Trophoblast cell (in vitro differentiated cells and primary cell): Measurements from ENCODE around the gene ATP1A1.

Experiments
- DNase-seq, 2 donors: peaks; one replicate each; pipeline ENCODE4 v3.0.0-alpha.2; 2016
- H2AFZ ChIP-seq: 2 replicates; pipeline ENCODE4 v1.6.1; 2013; ENCODE audit warnings: low read length, moderate library complexity, mild to moderate bottlenecking; ENCODE audit not compliant: insufficient read depth, poor library complexity
- H2AK5ac ChIP-seq: 2 replicates; pipeline ENCODE4 v1.6.1; 2013; ENCODE audit warnings: mild to moderate bottlenecking, low read length
- H2BK120ac ChIP-seq: 2 replicates; pipeline ENCODE4 v1.6.1; 2013; ENCODE audit warnings: low read length, mild to moderate bottlenecking, moderate library complexity; ENCODE audit not compliant: insufficient read depth, poor library complexity
- H2BK12ac ChIP-seq: 2 replicates; pipeline ENCODE4 v1.6.1; 2013; ENCODE audit warnings: mild to moderate bottlenecking, low read length, moderate library complexity
- H2BK5ac ChIP-seq: 2 replicates; pipeline ENCODE4 v1.6.1; 2013; ENCODE audit warnings: low read length, low read depth, moderate library complexity, mild to moderate bottlenecking; ENCODE audit not compliant: poor library complexity
- H3K14ac ChIP-seq: 2 replicates; pipeline ENCODE4 v1.6.1; 2013; ENCODE audit warnings: mild to moderate bottlenecking, low read length
- H3K18ac ChIP-seq: 2 replicates; pipeline ENCODE4 v1.6.1; 2013; ENCODE audit warnings: mild to moderate bottlenecking, low read length
- H3K23ac ChIP-seq: 2 replicates; pipeline ENCODE4 v1.6.1; 2013; ENCODE audit warnings: low read length
- H3K27ac ChIP-seq: 2 replicates; pipeline ENCODE4 v1.5.1; 2013; ENCODE audit warnings: low read depth, mild to moderate bottlenecking, inconsistent platforms, low read length, moderate library complexity
- H3K27me3 ChIP-seq: 2 replicates; pipeline ENCODE4 v1.6.1; 2013; ENCODE audit warnings: inconsistent platforms, mild to moderate bottlenecking, low read length, moderate library complexity; ENCODE audit not compliant: insufficient read depth
- H3K36me3 ChIP-seq, 2 experiments: 1 replicate in 1 of 2; 2 replicates in 1 of 2; pipeline ENCODE4 v1.6.1; 2013; ENCODE audit warnings: low read length in 2 of 2, mild to moderate bottlenecking in 2 of 2, moderate library complexity in 1 of 2; ENCODE audit not compliant: insufficient read depth in 2 of 2, control insufficient read depth in 1 of 2
- H3K4ac ChIP-seq: 2 replicates; pipeline ENCODE4 v1.6.1; 2013; ENCODE audit warnings: low read depth, mild to moderate bottlenecking, low read length, moderate library complexity
- H3K4me1 ChIP-seq, 2 experiments: 1 replicate in 1 of 2; 2 replicates in 1 of 2; pipeline ENCODE4 v1.6.1; 2013; ENCODE audit warnings: low read length in 2 of 2, mild to moderate bottlenecking in 2 of 2, moderate library complexity in 1 of 2; ENCODE audit not compliant: insufficient read depth in 2 of 2, control insufficient read depth in 1 of 2
- H3K4me2 ChIP-seq: 2 replicates; pipeline ENCODE4 v1.6.1; 2013; ENCODE audit warnings: inconsistent platforms, mild to moderate bottlenecking, low read length, moderate library complexity
- H3K4me3 ChIP-seq: 2 replicates; pipeline ENCODE4 v1.5.1; 2013; ENCODE audit warnings: mild to moderate bottlenecking, low read depth, low read length, inconsistent platforms
- H3K79me1 ChIP-seq: one replicate; pipeline ENCODE4 v1.6.1; 2013; ENCODE audit warnings: low read length
- H3K79me2 ChIP-seq: 2 replicates; pipeline ENCODE4 v1.6.1; 2013; ENCODE audit warnings: low read length, mild to moderate bottlenecking; ENCODE audit not compliant: control insufficient read depth, insufficient read depth, poor library complexity
- H3K9ac ChIP-seq: 2 replicates; pipeline ENCODE4 v1.6.1; 2013; ENCODE audit warnings: mild to moderate bottlenecking, low read length
- H3K9me3 ChIP-seq: 2 replicates; pipeline ENCODE4 v1.6.1; 2013; ENCODE audit warnings: low read depth, mild to moderate bottlenecking, control low read depth, inconsistent platforms, low read length; ENCODE audit not compliant: insufficient read depth
- H4K12ac ChIP-seq: 2 replicates; pipeline ENCODE4 v1.6.1; 2013; ENCODE audit warnings: low read depth, mild to moderate bottlenecking, low read length, moderate library complexity
- H4K8ac ChIP-seq: 2 replicates; pipeline ENCODE4 v1.6.1; 2013; ENCODE audit warnings: low read depth, mild to moderate bottlenecking, low read length, moderate library complexity
- H4K91ac ChIP-seq: one replicate; pipeline ENCODE4 v1.6.1; 2013; ENCODE audit warnings: low read depth, mild to moderate bottlenecking, low read length, moderate library complexity
- WGBS: extraction: QIAGEN DNeasy Blood & Tissue Kit; methylation state at CpG from one replicate; pipeline ENCODE4 v1.1.7; 2013; ENCODE audit warnings: missing lambda C conversion rate; ENCODE audit not compliant: insufficient read length, insufficient coverage; ENCODE audit errors: extremely low coverage; 5-methylcytosine and 5-hydroxymethylcytosine counted together

Gene ATP1A1

GRCh38 chr1:116448785-116449385 lies 75.8 kb downstream of the ATP1A1 start:
- Histone ChIP-seq H4K91ac (peak overlapping the region; percentile 76), H2BK12ac (peak overlapping the region; percentile 88), H3K4ac (peak overlapping the region; percentile 13), H2BK5ac (peak overlapping the region; percentile 64), H4K12ac (no peak overlapping the region), H3K79me1 (peaks cover 15% of the 10 kb centered on the region), H3K4me2 (no peak overlapping the region), H3K4me1 (peaks cover 12 to 31% of the 10 kb centered on the region in 2 experiments), H3K9me3 (no peaks in the 10 kb centered on the region), H3K36me3 (no peaks in the 10 kb centered on the region), H3K14ac (peak overlapping the region; percentile 73), H3K27ac (peak overlapping the region; percentile 24), H3K27me3 (no peaks in the 10 kb centered on the region), H2BK120ac (peak overlapping the region; percentile 85), H3K9ac (no peak overlapping the region), H2AK5ac (peak overlapping the region; percentile 37), H3K79me2 (no peaks in the 10 kb centered on the region), H4K8ac (peak overlapping the region; percentile 49), H3K18ac (peak overlapping the region; percentile 34), H3K23ac (no peak overlapping the region), H3K4me3 (no peak overlapping the region), H2AFZ (no peak overlapping the region)
- WGBS: no CpG with 5 or more reads among the region's 7 CpGs
- peak; percentile 58 to 75 for DNase-seq

GRCh38 chr1:116449578-116449977 lies 76.5 kb downstream of the ATP1A1 start:
- H2AK5ac ChIP-seq: no peak overlapping the region

GRCh38 chr1:116451702-116452101 lies 78.7 kb downstream of the ATP1A1 start:
- Histone ChIP-seq H3K14ac (no peak overlapping the region), H2AK5ac (peak overlapping the region; percentile 11), H3K4ac (no peak overlapping the region), H3K4me1 (peaks cover 23 to 41% of the 10 kb centered on the region in 2 experiments), H3K9ac (no peak overlapping the region), H3K79me1 (peaks cover 25% of the 10 kb centered on the region), H3K4me3 (no peak overlapping the region), H2AFZ (no peak overlapping the region), H4K8ac (no peak overlapping the region), H3K27me3 (no peaks in the 10 kb centered on the region), H3K9me3 (no peaks in the 10 kb centered on the region), H2BK12ac (peak overlapping the region; percentile 33), H2BK120ac (peak overlapping the region; percentile 36), H3K4me2 (no peak overlapping the region), H2BK5ac (peak overlapping the region; percentile 26), H3K79me2 (peaks cover 5% of the 10 kb centered on the region), H3K23ac (no peak overlapping the region), H3K27ac (no peak overlapping the region), H3K36me3 (no peaks in the 10 kb centered on the region), H3K18ac (no peak overlapping the region), H4K12ac (no peak overlapping the region), H4K91ac (peak overlapping the region; percentile 36)
- DNase-seq: no peak

More at GRCh38 chr1:116449578-116449977, 76.5 kb downstream of the ATP1A1 start:
- Histone ChIP-seq H4K12ac (no peak overlapping the region), H3K27ac (peak overlapping the region; percentile 65), H2BK120ac (no peak overlapping the region), H2AFZ (no peak overlapping the region), H3K23ac (no peak overlapping the region), H3K79me2 (peaks cover 4% of the 10 kb centered on the region), H4K91ac (peak overlapping the region; percentile 20), H4K8ac (no peak overlapping the region), H3K27me3 (no peaks in the 10 kb centered on the region), H3K4me3 (no peak overlapping the region), H3K9ac (no peak overlapping the region), H3K4me2 (peak overlapping the region; percentile 44), H3K9me3 (no peaks in the 10 kb centered on the region), H3K36me3 (no peaks in the 10 kb centered on the region), H2BK12ac (peak overlapping the region; percentile 29), H3K14ac (no peak overlapping the region), H3K4me1 (peaks cover 19 to 37% of the 10 kb centered on the region in 2 experiments), H3K18ac (no peak overlapping the region), H3K4ac (no peak overlapping the region), H3K79me1 (peaks cover 20% of the 10 kb centered on the region), H2BK5ac (no peak overlapping the region)
- peak; percentile 44 to 76 for DNase-seq

- H2BK12ac ChIP-seq: peak overlapping the region; percentile 25
- H4K91ac ChIP-seq: peak overlapping the region; percentile 65
- WGBS: no CpG with 5 or more reads among the region's 2 CpGs
- H3K9ac ChIP-seq: no peak overlapping the region
- H3K4me2 ChIP-seq: peak overlapping the region; percentile 24
- no peak overlapping the region for H3K23ac ChIP-seq
- peak; percentile 74 to 98 for DNase-seq
- H3K9me3 ChIP-seq: no peaks in the 10 kb centered on the region
- peaks cover 5% of the 10 kb centered on the region for H3K79me2 ChIP-seq
- H3K36me3 ChIP-seq: no peaks in the 10 kb centered on the region
- H3K79me1 ChIP-seq: peaks cover 31% of the 10 kb centered on the region
- peaks cover 23 to 43% of the 10 kb centered on the region in 2 experiments for H3K4me1 ChIP-seq
- no peak overlapping the region for H3K14ac ChIP-seq
- H4K8ac ChIP-seq: peak overlapping the region; percentile 2
- no peak overlapping the region for H2AK5ac ChIP-seq
- H3K18ac ChIP-seq: peak overlapping the region; percentile 6
- H3K27me3 ChIP-seq: no peaks in the 10 kb centered on the region
- H2AFZ ChIP-seq: no peak overlapping the region
- H3K4ac ChIP-seq: no peak overlapping the region
- H2BK120ac ChIP-seq: peak overlapping the region; percentile 47
- H4K12ac ChIP-seq: no peak overlapping the region
- H2BK5ac ChIP-seq: peak overlapping the region; percentile 49
- H3K27ac ChIP-seq: peak overlapping the region; percentile 70
- no peak overlapping the region for H3K4me3 ChIP-seq
Observed at GRCh38 chr1:116453481-116453880, 80.4 kb downstream of the ATP1A1 start.
